Activated naive CD4-positive, alpha-beta T cell treated with anti-CD3 and anti-CD28 coated beads, Interleukin-2, amount 10 ng/mL, durations not matched to agents 7 days and 5 days (primary cell): ENCODE results near the gene CIAO3.

ENCODE experiments used
- CTCF ChIA-PET: fragments of 350-600 bp; sonication (Branson Sonifier 250); formaldehyde crosslinking; loops from one replicate; lab custom pipeline; 2021; ENCODE audit warnings: antibody characterized with exemption; lab: Charles Lee
- DNase-seq: peaks from one replicate; pipeline ENCODE4 v3.0.0-alpha.2; 2020
- H3K27ac Mint-ChIP-seq: one replicate; pipeline ENCODE4 v1.8.0; 2021; ENCODE audit warnings: mild to moderate bottlenecking, moderate library complexity, mixed read lengths
- H3K27me3 Mint-ChIP-seq: one replicate; pipeline ENCODE4 v1.8.0; 2021; ENCODE audit warnings: mild to moderate bottlenecking, mixed read lengths
- H3K36me3 Mint-ChIP-seq: one replicate; pipeline ENCODE4 v1.8.0; 2021; ENCODE audit warnings: mixed read lengths
- H3K4me1 Mint-ChIP-seq: one replicate; pipeline ENCODE4 v1.8.0; 2021; ENCODE audit warnings: mixed read lengths
- H3K4me3 Mint-ChIP-seq: one replicate; pipeline ENCODE4 v1.8.0; 2021; ENCODE audit warnings: mild to moderate bottlenecking, moderate library complexity, mixed read lengths
- H3K9me3 Mint-ChIP-seq: one replicate; pipeline ENCODE4 v1.8.0; 2021; ENCODE audit warnings: mixed read lengths

CIAO3 gene

DNA sequence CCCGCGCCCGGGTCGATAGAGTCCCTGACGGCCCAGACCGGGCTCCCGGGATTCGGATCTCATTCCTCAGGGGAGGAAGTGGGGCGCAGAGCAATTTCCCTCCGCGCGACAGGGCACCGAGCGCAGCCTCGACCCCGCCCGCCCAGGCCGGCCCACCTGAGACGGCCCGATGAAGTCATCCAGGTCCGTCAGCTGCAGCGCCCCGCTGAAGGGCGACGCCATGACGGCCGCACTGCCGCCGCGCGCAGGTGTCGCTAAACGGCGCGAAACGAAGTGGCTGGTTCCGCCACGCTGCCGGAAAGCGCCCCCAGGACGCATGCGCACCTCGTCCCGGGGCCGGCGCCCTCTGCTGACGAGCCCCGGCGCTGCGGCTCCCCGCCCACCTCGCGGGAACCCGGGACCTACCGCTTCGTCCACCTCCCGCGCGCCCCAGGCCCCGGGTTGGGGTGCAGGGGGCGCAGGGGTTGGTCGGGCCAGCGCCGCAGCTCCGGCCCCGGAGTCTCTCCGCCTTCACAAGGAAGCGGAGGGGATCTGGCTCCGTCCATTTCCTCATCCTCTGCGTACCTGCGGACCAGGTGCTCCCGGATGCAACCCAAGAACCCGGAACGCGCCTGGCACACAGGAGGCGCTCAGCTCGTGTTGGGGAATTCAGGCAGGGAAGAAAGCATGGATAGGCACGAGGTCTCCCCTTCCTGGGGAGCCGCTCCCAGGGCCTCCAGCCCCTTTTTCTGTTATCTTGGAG, at the start of gene CIAO3:
TSS of gene CIAO3 (minus strand) at position 234 of the 742 bp plus-strand sequence. CDS start at position 222, 12 bp downstream.
- Mint-ChIP-seq H3K9me3 (no peaks in the 10 kb centered on the region), H3K4me1 (peaks cover 20% of the 10 kb centered on the region), H3K36me3 (peaks cover 8% of the 10 kb centered on the region), H3K4me3 (peak within 1 kb of the TSS; percentile 79), H3K27ac (peak within 1 kb of the TSS; percentile 65), H3K27me3 (no peaks in the 10 kb centered on the region)
- CTCF ChIA-PET = interaction anchor here (0.9 to 2.3 kb wide), 7 partner anchors 9 to 44 kb away, joined by 3 to 11 read pairs (median 4); no protein-coding TSS in a partner anchor
- peak; percentile 92 for DNase-seq

GRCh38 chr16:790086-790485, 49.3 kb upstream of the CIAO3 start:
- Mint-ChIP-seq H3K27me3 (no peaks in the 10 kb centered on the region), H3K9me3 (no peaks in the 10 kb centered on the region), H3K36me3 (peaks cover 9% of the 10 kb centered on the region), H3K4me3 (peak overlapping the region; percentile 65), H3K27ac (no peak overlapping the region), H3K4me1 (peaks cover 10% of the 10 kb centered on the region)
- CTCF ChIA-PET = no interaction called here
- DNase-seq = no peak

DNA sequence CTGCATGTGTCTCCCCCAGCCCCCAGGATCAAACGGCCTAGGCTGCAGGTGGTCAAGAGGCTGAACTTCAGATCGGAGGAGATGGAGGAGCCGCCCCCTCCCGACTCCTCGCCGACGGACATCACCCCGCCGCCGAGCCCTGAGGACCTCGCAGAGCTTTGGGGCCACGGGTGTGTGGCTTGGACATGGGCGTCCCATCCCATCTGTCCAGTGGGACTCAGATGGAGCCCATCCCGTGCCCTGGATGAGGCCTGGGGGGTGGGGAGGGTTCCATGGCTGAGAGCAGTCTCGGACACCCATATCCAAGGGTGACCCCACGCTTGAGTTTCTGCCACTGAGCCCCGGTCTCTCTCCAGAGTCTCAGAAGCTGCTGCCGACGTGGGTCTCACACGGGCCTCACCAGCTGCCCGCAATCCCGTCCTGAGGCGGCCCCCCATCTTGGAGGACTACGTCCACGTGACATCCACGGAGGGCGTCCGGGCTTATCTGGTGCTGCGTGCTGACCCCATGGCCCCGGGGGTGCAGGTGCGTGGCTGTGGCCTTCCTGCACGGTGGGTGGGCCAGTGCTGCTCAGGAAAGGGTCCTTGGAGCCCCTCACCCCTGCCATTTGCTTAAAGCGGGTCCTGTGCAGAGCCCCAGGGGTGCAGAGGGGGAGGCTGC, 48.5 kb upstream of the CIAO3 start:
- Mint-ChIP-seq H3K4me3 (peak overlapping the region; percentile 48), H3K9me3 (no peaks in the 10 kb centered on the region), H3K27ac (no peak overlapping the region), H3K4me1 (peaks cover 14% of the 10 kb centered on the region), H3K27me3 (no peaks in the 10 kb centered on the region), H3K36me3 (peaks cover 13% of the 10 kb centered on the region)
- DNase-seq = no peak
- CTCF ChIA-PET = no interaction called here

DNA sequence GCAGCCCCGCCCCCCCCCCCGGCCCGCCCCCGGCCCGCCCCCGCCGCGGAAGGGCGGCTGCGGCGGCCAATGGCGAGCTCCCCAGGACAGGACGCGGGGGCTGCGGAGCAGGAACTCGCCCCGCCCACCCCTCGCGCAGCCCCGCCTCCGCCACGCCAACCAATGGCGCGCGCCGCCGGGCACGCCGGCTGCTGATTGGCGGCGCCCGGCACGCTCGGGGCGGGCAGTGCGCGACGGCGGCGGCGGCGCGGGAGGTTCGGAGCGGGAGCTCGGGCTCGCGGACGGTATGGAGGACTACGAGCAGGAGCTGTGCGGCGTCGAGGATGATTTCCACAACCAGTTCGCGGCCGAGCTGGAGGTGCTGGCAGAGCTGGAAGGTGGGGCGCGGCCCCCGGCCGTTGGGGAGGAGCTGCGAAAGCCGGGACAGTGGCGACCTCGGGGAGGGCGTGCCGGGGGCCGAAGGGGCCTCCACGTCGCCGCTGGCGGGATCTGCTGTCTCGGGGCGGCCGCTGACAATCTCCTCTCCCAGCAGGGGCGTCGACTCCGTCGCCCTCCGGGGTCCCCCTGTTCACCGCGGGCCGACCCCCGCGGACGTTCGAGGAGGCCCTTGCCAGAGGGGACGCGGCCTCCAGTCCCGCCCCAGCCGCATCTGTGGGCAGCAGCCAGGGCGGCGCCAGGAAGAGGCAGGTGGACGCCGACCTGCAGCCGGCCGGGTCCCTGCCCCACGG, 47.8 kb upstream of the CIAO3 start, which contains the start of gene CHTF18:
TSS of gene CHTF18 (plus strand) at position 222 of the 728 bp plus-strand sequence. CDS start at position 287, 65 bp downstream.
- Mint-ChIP-seq H3K4me3 (peak within 1 kb of the TSS; percentile 87), H3K9me3 (no peaks in the 10 kb centered on the region), H3K27me3 (no peaks in the 10 kb centered on the region), H3K36me3 (peaks cover 13% of the 10 kb centered on the region), H3K27ac (peak within 1 kb of the TSS; percentile 82), H3K4me1 (peaks cover 14% of the 10 kb centered on the region)
- DNase-seq = peak; percentile 93
- CTCF ChIA-PET = no interaction called here

DNA sequence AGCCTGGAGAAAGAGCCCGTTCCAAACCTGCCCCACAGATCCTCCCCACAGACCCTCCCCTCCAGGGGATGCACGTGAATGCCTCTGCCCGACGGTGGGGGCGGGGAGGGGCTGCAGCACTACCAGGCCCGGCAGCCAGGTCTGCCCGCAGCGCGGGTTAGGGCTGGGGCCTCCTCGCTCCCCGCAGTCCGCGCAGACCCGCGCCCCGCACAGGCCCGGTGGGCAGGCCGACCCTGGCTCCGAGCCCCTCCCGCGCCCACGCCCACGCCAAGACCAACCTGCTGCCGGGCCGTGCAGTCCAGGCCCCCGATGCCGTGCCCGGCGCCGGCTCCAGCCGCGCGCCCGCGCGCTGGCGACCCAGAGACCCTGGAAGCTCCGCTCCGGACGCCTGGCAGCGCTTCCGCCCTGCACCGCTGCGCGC, 47.2 kb upstream of the CIAO3 start, which contains the start of gene RPUSD1:
TSS of gene RPUSD1 (minus strand) at position 404 of the 421 bp plus-strand sequence. CDS start 644 bp downstream, outside the sequence.
- H3K4me3 Mint-ChIP-seq = peak within 1 kb of the TSS; percentile 87
- H3K36me3 Mint-ChIP-seq = peaks cover 13% of the 10 kb centered on the region
- H3K9me3 Mint-ChIP-seq = no peaks in the 10 kb centered on the region
- H3K27ac Mint-ChIP-seq = peak within 1 kb of the TSS; percentile 82
- CTCF ChIA-PET = interaction anchor here (6.3 kb wide), 1 partner anchor 76 kb away, joined by 94 read pairs; the partner anchor contains the start of gene METRN
- peaks cover 14% of the 10 kb centered on the region for H3K4me1 Mint-ChIP-seq
- DNase-seq = no peak
- H3K27me3 Mint-ChIP-seq = no peaks in the 10 kb centered on the region

GRCh38 chr16:787321-787966, 46.6 kb upstream of the CIAO3 start:
- DNase-seq = no peak
- Mint-ChIP-seq H3K27me3 (no peaks in the 10 kb centered on the region), H3K27ac (peak overlapping the region; percentile 82), H3K36me3 (peaks cover 13% of the 10 kb centered on the region), H3K4me1 (peaks cover 14% of the 10 kb centered on the region), H3K9me3 (no peaks in the 10 kb centered on the region), H3K4me3 (peak overlapping the region; percentile 87)
- CTCF ChIA-PET = interaction anchor here (1.1 to 6.3 kb wide), 2 partner anchors 68 to 75 kb away, joined by 3 to 94 read pairs; partner anchors contain the start of gene METRN

- H3K27ac Mint-ChIP-seq = no peak overlapping the region
- CTCF ChIA-PET = interaction anchor here (0.8 to 6.3 kb wide), 12 partner anchors 9 to 198 kb away, joined by 3 to 94 read pairs (median 3); partner anchors contain the start of gene METRN
- peak overlapping the region; percentile 87 for H3K4me3 Mint-ChIP-seq
These were observed 45.1 kb upstream of the CIAO3 start for GRCh38 chr16:785563-786535.

DNA sequence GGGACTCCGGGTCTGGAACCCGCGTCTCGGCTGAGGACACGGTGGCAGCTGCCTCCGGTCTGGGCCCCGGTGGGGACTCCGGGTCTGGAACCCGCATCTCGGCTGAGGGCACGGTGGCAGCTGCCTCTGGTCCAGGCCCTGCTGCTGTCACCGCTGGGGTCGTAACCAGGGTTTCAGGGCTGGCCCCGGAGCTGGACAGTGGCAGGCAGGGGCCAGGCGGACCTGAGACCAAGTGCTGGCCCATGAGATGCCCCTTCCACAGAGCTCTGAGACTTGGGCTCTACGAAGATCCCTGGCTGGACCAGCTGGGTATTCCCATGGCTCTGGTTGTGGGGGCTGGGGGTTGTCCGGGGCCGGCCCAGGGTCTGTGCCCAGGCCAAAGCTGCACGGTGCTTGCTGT, 43.6 kb upstream of the CIAO3 start:
- Mint-ChIP-seq H3K27ac (no peak overlapping the region), H3K36me3 (peaks cover 8% of the 10 kb centered on the region), H3K4me1 (peaks cover 11% of the 10 kb centered on the region), H3K9me3 (no peaks in the 10 kb centered on the region), H3K27me3 (no peaks in the 10 kb centered on the region), H3K4me3 (no peak overlapping the region)
- CTCF ChIA-PET = interaction anchor here (0.7 to 6.3 kb wide), 9 partner anchors 8 to 196 kb away, joined by 3 to 94 read pairs (median 4); partner anchors contain the start of gene METRN
- DNase-seq = no peak

More at GRCh38 chr16:785563-786535, 45.1 kb upstream of the CIAO3 start:
- Mint-ChIP-seq H3K36me3 (peaks cover 8% of the 10 kb centered on the region), H3K9me3 (no peaks in the 10 kb centered on the region), H3K4me1 (peaks cover 14% of the 10 kb centered on the region), H3K27me3 (no peaks in the 10 kb centered on the region)
- peak; percentile 83 for DNase-seq

DNA sequence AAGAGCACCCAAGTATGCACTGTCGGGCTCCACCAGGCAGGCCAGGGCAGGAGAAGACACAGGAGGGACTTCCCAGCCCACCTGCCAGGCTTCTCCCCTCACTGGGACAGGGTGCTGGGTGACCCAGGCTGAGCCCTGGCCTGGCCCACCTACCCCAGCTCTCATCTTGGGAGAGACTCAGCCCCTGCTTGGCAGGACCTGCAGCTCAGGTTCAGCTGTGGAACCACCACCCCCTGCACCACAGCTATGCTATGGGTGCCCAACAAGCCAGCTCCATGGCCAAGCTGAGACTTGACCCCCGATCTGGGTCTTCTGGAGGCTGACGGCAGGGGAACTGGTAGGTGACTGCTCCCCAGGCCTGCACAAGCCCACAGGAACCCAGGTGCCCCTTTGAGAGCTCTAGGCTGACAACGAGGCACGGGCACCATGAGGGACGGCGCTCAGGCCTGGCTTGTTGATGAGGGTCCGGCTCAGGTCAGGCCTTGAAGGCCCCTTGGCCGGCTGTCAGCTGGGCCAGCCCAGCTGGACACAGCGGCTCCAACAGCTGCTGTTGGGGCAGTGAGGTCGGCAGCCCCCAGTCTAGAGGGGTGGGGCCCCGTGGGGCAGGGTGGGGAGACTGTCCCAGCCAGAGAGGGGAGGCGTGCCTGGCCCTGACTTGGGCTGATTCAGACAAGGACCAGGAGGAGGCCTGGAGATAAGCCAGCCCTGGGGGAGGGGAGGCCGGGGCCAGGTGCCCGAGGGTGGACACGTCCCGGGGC, 42.8 kb upstream of the CIAO3 start:
- H3K27me3 Mint-ChIP-seq = no peaks in the 10 kb centered on the region
- CTCF ChIA-PET = interaction anchor here (1.5 to 6.3 kb wide), 2 partner anchors 40 to 71 kb away, joined by 6 to 94 read pairs; partner anchors contain the start of gene METRN
- peaks cover 11% of the 10 kb centered on the region for H3K4me1 Mint-ChIP-seq
- DNase-seq = no peak
- H3K36me3 Mint-ChIP-seq = peaks cover 8% of the 10 kb centered on the region
- H3K27ac Mint-ChIP-seq = no peak overlapping the region
- H3K9me3 Mint-ChIP-seq = no peaks in the 10 kb centered on the region
- no peak overlapping the region for H3K4me3 Mint-ChIP-seq

GRCh38 chr16:782766-783403, 42.1 kb upstream of the CIAO3 start:
- Mint-ChIP-seq H3K27ac (no peak overlapping the region), H3K27me3 (peaks cover 2% of the 10 kb centered on the region), H3K9me3 (no peaks in the 10 kb centered on the region), H3K36me3 (peaks cover 8% of the 10 kb centered on the region), H3K4me3 (no peak overlapping the region), H3K4me1 (peaks cover 11% of the 10 kb centered on the region)
- CTCF ChIA-PET = interaction anchor here (6.3 kb wide), 1 partner anchor 70 kb away, joined by 94 read pairs; the partner anchor contains the start of gene METRN
- no peak for DNase-seq

DNA sequence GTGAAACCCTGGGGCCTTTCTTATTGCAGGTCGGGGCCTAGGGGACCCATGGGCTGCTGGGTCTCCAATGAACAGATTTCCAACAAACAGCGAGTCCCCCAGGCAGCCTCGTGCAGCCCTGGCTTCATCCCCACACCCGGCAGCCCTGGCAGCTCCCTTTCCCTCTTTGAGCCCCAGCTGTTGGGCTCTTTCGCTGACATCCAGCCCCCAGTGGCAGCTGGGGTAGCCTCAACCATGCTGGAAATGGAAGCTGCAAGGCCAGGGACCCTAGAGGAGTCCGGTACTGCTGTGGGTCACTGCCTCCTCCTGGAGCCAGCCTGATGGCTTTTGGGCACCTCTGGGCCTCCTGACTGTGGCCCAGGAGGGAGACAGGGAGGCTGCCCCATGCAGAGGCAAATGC, 41.5 kb upstream of the CIAO3 start:
- CTCF ChIA-PET = interaction anchor here (6.3 kb wide), 1 partner anchor 70 kb away, joined by 94 read pairs; the partner anchor contains the start of gene METRN
- no peak overlapping the region for H3K27ac Mint-ChIP-seq
- H3K4me1 Mint-ChIP-seq = peaks cover 11% of the 10 kb centered on the region
- H3K4me3 Mint-ChIP-seq = no peak overlapping the region
- H3K9me3 Mint-ChIP-seq = no peaks in the 10 kb centered on the region
- peaks cover 5% of the 10 kb centered on the region for H3K27me3 Mint-ChIP-seq
- peaks cover 8% of the 10 kb centered on the region for H3K36me3 Mint-ChIP-seq
- no peak for DNase-seq
